NCI-H1092 (cell line): ENCODE results near the gene PIM3.
A peak's percentile ranks its signal among the peaks of the same experiment; 100 is the strongest.
"Not testable (repeated sequence)": the region's sequence is repeated elsewhere in the genome, so short reads cannot be mapped to it uniquely, and the experiment has no call there.

Source experiments
- DNase-seq: peaks from one replicate; lab custom pipeline; 2025; lab: John Stamatoyannopoulos, UW

The PIM3 gene

GRCh38 chr22:49968313-49968830, 7.8 kb downstream of the PIM3 start:
- no peak for DNase-seq

GRCh38 chr22:49968831-49969661, 8.5 kb downstream of the PIM3 start:
- DNase-seq: no peak

- DNase-seq: no peak
These were observed 9.4 kb downstream of the PIM3 start for GRCh38 chr22:49969751-49970527.

- peak; percentile 3 for DNase-seq
These were observed 10.1 kb downstream of the PIM3 start for GRCh38 chr22:49970528-49971231.

- no peak for DNase-seq
These were observed 10.9 kb downstream of the PIM3 start for GRCh38 chr22:49971232-49972162.

- DNase-seq: no peak
These were observed 11.8 kb downstream of the PIM3 start for GRCh38 chr22:49972163-49973017.

- DNase-seq: no peak
These were observed 12.7 kb downstream of the PIM3 start for GRCh38 chr22:49973018-49973961.

GRCh38 chr22:49975543-49976389, 15.2 kb downstream of the PIM3 start:
- no peak for DNase-seq

GRCh38 chr22:49976439-49977175, 16.0 kb downstream of the PIM3 start:
- no peak for DNase-seq

- DNase-seq: no peak
These were observed 17.0 kb downstream of the PIM3 start for GRCh38 chr22:49977578-49977977.

- DNase-seq: no peak
These were observed 19.2 kb downstream of the PIM3 start for GRCh38 chr22:49979587-49980264.

- DNase-seq: not testable (repeated sequence)
These were observed 21.2 kb downstream of the PIM3 start for GRCh38 chr22:49981799-49982198.

GRCh38 chr22:49983148-49984042, 22.8 kb downstream of the PIM3 start:
- no peak for DNase-seq

GRCh38 chr22:49986325-49986724, 25.8 kb downstream of the PIM3 start:
- DNase-seq: no peak

GRCh38 chr22:49989826-49990225, 29.3 kb downstream of the PIM3 start:
- not testable (repeated sequence) for DNase-seq

- no peak for DNase-seq
These were observed 30.6 kb downstream of the PIM3 start for GRCh38 chr22:49991167-49991566.
